HCT116 (cell line): ENCODE results near the gene SVIL. TPM values are rescaled to one million over a fixed set of nuclear protein-coding genes. Genes with fewer than 3 reads are reported as not detected.

Source experiments
- ATAC-seq: fragments of 200-7000 bp; cut with Tn5 transposase; 2 replicates; pipeline ENCODE4 v1.9.1; 2020; ENCODE audit warnings: mild to moderate bottlenecking, moderate library complexity
- BruUV-seq: library from RNA; stranded (reverse); fragments of 400-500 nt; replicated peaks from 2 replicates; lab custom pipeline; 2021; lab: Mats Ljungman, UMichigan
- CTCF ChIA-PET: fragments of 300-600 bp; sonication (Branson Sonifier 250); formaldehyde crosslinking; loops from one replicate; lab custom pipeline; 2021; ENCODE audit warnings: antibody characterized with exemption; lab: Charles Lee
- POLR2A ChIA-PET: fragments of 300-600, 350-600 bp; sonication (Branson Sonifier 250); formaldehyde crosslinking; loops from one replicate; lab custom pipeline; 2021; ENCODE audit warnings: antibody characterized with exemption; lab: Charles Lee
- RAD21 ChIA-PET, 2 experiments: fragments of 300-600 bp; sonication (Branson Sonifier 250); formaldehyde crosslinking; loops; one replicate each; lab custom pipeline; 2023; ENCODE audit warnings: low total read pairs in 2 of 2; ENCODE audit not compliant: uncharacterized antibody in 2 of 2, unreplicated experiment in 2 of 2, low non-redundant PET in 1 of 2; lab: Charles Lee
- DNase-seq: peaks from one replicate; pipeline ENCODE4 v3.0.0-alpha.2; 2010; ENCODE audit warnings: low read depth, low spot score
- H2AFZ ChIP-seq: fragments of 200-600 bp; shearing (Covaris generic), sonication (generic); 2 replicates; pipeline ENCODE4 v1.6.1; 2017; ENCODE audit warnings: low read depth, mixed run types, mixed read lengths, antibody characterized with exemption, low read length; ENCODE audit not compliant: poor library complexity, severe bottlenecking
- H3K27ac ChIP-seq: 2 replicates; pipeline ENCODE4 v1.5.1; 2012; ENCODE audit warnings: low read depth, low read length
- H3K27me3 ChIP-seq: fragments of 200-600 bp; sonication (generic); 2 replicates; pipeline ENCODE4 v1.6.1; 2016; ENCODE audit warnings: mixed run types, low read length, mixed read lengths; ENCODE audit not compliant: insufficient read depth
- H3K36me3 ChIP-seq, 2 experiments: fragments of 200-500 bp in 1 of 2; fragments of 200-600 bp in 1 of 2; sonication (Bioruptor generic) in 1 of 2; sonication (generic) in 1 of 2; 2 replicates each; pipeline versions ENCODE4 v1.5.1 to v1.6.1; 2014 to 2016; ENCODE audit warnings: low read length in 2 of 2, inconsistent platforms in 1 of 2, mixed read lengths in 1 of 2, mixed run types in 1 of 2; ENCODE audit not compliant: insufficient read depth in 2 of 2, control insufficient read depth in 1 of 2
- H3K4me1 ChIP-seq, 2 experiments: fragments of 200-600 bp in 1 of 2; sonication (generic) in 1 of 2; 2 replicates each; pipeline versions ENCODE4 v1.5.1 to v1.6.1; 2012 to 2017; ENCODE audit warnings: low read length in 2 of 2, inconsistent platforms in 1 of 2, mild to moderate bottlenecking in 1 of 2, mixed read lengths in 1 of 2, mixed run types in 1 of 2, moderate library complexity in 1 of 2; ENCODE audit not compliant: insufficient read depth in 2 of 2, control insufficient read depth in 1 of 2
- H3K4me2 ChIP-seq: fragments of 200-600 bp; sonication (generic); 2 replicates; pipeline ENCODE4 v1.6.1; 2017; ENCODE audit warnings: mixed run types, low read length, mixed read lengths
- H3K4me3 ChIP-seq, 2 experiments: fragments of 200-600 bp in 1 of 2; sonication (generic) in 1 of 2; replicated peaks in 1 of 2; 2 replicates each; pipeline ENCODE4 v1.5.1; 2011 to 2016; ENCODE audit warnings: low read length in 2 of 2, control low read depth in 1 of 2, low read depth in 1 of 2, mild to moderate bottlenecking in 1 of 2, mixed read lengths in 1 of 2, mixed run types in 1 of 2
- H3K79me2 ChIP-seq: fragments of 200-600 bp; sonication (generic); 2 replicates; pipeline ENCODE4 v1.6.1; 2017; ENCODE audit warnings: mild to moderate bottlenecking, mixed run types, low read length, moderate library complexity, mixed read lengths; ENCODE audit not compliant: insufficient read depth
- H3K9ac ChIP-seq: fragments of 200-600 bp; sonication (generic); 2 replicates; pipeline ENCODE4 v1.6.1; 2016; ENCODE audit warnings: low read length, mixed read lengths
- H3K9me2 ChIP-seq: fragments of 200-600 bp; sonication (generic), shearing (Covaris generic); 2 replicates; pipeline ENCODE4 v1.6.1; 2017; ENCODE audit warnings: mixed run types, mild to moderate bottlenecking, moderate library complexity; ENCODE audit not compliant: insufficient read depth
- H3K9me3 ChIP-seq, 2 experiments: fragments of 200-500 bp in 1 of 2; fragments of 200-600 bp in 1 of 2; sonication (Bioruptor generic) in 1 of 2; sonication (generic) in 1 of 2; 2 replicates each; pipeline ENCODE4 v1.6.1; 2014 to 2017; ENCODE audit warnings: low read length in 2 of 2, mixed read lengths in 2 of 2, inconsistent platforms in 1 of 2, low read depth in 1 of 2, mild to moderate bottlenecking in 1 of 2, mixed run types in 1 of 2, moderate library complexity in 1 of 2; ENCODE audit not compliant: control insufficient read depth in 1 of 2, insufficient read depth in 1 of 2
- H4K20me1 ChIP-seq: fragments of 200-600 bp; sonication (generic), shearing (Covaris generic); 2 replicates; pipeline ENCODE4 v1.6.1; 2017; ENCODE audit warnings: mixed run types, mild to moderate bottlenecking, moderate library complexity; ENCODE audit not compliant: insufficient read depth
- CEBPB ChIP-seq: IDR thresholded peaks from 2 replicates; pipeline ENCODE4 v1.6.1; 2012; ENCODE audit warnings: low read depth
- ELF1 ChIP-seq: IDR thresholded peaks from 2 replicates; pipeline ENCODE4 v1.6.1; 2012; ENCODE audit warnings: low read depth, borderline replicate concordance
- EZH2 ChIP-seq: fragments of 200-600 bp; sonication (generic); IDR thresholded peaks from 2 replicates; pipeline ENCODE4 v1.6.1; 2017; ENCODE audit warnings: antibody characterized with exemption, mixed run types
- EZH2phosphoT487 ChIP-seq: fragments of 200-600 bp; IDR thresholded peaks from 2 replicates; pipeline ENCODE4 v1.6.1; 2018; ENCODE audit warnings: antibody characterized with exemption, borderline replicate concordance
- SIN3A ChIP-seq: IDR thresholded peaks from 2 replicates; pipeline ENCODE4 v1.6.1; 2012; ENCODE audit warnings: low read depth
- YY1 ChIP-seq: IDR thresholded peaks from 2 replicates; pipeline ENCODE4 v1.6.1; 2011; ENCODE audit warnings: low read length, low read depth, moderate library complexity, mild to moderate bottlenecking; ENCODE audit not compliant: insufficient replicate concordance; ENCODE audit errors: extremely low read depth
- ZBTB33 ChIP-seq: IDR thresholded peaks from 2 replicates; pipeline ENCODE4 v1.6.1; 2011; ENCODE audit warnings: mild to moderate bottlenecking, low read length, moderate library complexity; ENCODE audit not compliant: insufficient replicate concordance; ENCODE audit errors: extremely low read depth
- ZFX ChIP-seq: fragments of 450-650 bp; IDR thresholded peaks from 2 replicates; pipeline ENCODE4 v1.6.1; 2017
- intact Hi-C: fragments of 100-400 bp; cut with micrococcal nuclease; formaldehyde crosslinking; loops from 2 replicates; pipeline ENCODE4 v1.10.0; 2022
- total RNA-seq: library from RNA; stranded (reverse); gene quantifications from one replicate; pipeline ENCODE4 v1.2.1, GENCODE V29; 2021; ENCODE audit not compliant: unreplicated experiment
- TF ChIP-seq, protein P1 (sequence below), 3 experiments: fragments of 200-600 bp in 1 of 3; sonication (generic) in 1 of 3; IDR thresholded peaks in 2 of 3; conservative IDR thresholded peaks in 1 of 3; 2 replicates each; pipeline ENCODE4 v1.5.1; 2012 to 2017; ENCODE audit warnings: low read depth in 2 of 3, low read length in 2 of 3, antibody characterized with exemption in 1 of 3, borderline replicate concordance in 1 of 3, control low read depth in 1 of 3, mild to moderate bottlenecking in 1 of 3, mixed read lengths in 1 of 3, mixed run types in 1 of 3, moderate library complexity in 1 of 3; ENCODE audit not compliant: insufficient read depth in 1 of 3

The SVIL gene
- total RNA-seq, 1 experiment from 2014 or later = 27.0 TPM

DNA sequence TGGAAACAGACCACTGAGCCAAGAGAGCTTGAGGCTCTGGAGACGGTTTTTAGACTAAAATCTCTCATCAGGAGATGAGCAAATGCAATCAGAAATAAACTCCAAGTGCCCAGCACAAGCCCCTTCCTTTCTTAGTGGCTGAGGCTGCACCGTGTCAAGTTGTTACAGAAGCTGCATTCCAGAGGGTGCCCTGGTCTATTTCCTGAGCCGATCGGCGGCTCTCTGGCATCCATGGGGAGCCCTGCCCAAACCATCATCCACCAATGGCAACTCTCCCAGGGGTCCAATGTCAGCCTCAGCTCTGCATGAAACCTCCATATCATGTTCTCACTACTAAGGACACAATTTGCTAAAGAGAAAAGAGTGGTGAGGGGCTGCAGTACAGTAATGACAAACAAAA, 89.6 kb downstream of the SVIL start:
- DNase-seq (no peak), ATAC-seq (no peak)
- H3K9me2 ChIP-seq = no peaks in the 10 kb centered on the region
- H3K36me3 ChIP-seq = no peaks in the 10 kb centered on the region; a peak in 1 of 4 replicates
- H3K27me3 ChIP-seq = no peaks in the 10 kb centered on the region
- H3K4me2 ChIP-seq = no peak overlapping the region
- intact Hi-C loops = no loop called here
- BruUV-seq = no TSS peak
- H3K27ac ChIP-seq = no peak overlapping the region
- H3K9me3 ChIP-seq = no peaks in the 10 kb centered on the region
- no peak overlapping the region for H3K4me3 ChIP-seq
- H3K9ac ChIP-seq = no peak overlapping the region
- RAD21 ChIA-PET = no interaction called here
- TF ChIP-seq ELF1 = no peak
- TF ChIP-seq EZH2 = no peak
- no peaks in the 10 kb centered on the region for H4K20me1 ChIP-seq
- POLR2A ChIA-PET = no interaction called here
- CTCF ChIA-PET = interaction anchor here (1.5 kb wide), 1 partner anchor 10 kb away, joined by 4 read pairs; no protein-coding TSS in a partner anchor
- H3K79me2 ChIP-seq = peaks cover 4% of the 10 kb centered on the region; the same call in 1 of the 2 replicates
- H3K4me1 ChIP-seq = no peaks in the 10 kb centered on the region
- H2AFZ ChIP-seq = no peak overlapping the region

GRCh38 chr10:29543715-29544114, 91.1 kb downstream of the SVIL start:
- ChIA-PET RAD21 (no interaction called here), CTCF (no interaction called here)
- H3K27ac ChIP-seq = no peak overlapping the region
- no peak overlapping the region for H3K4me3 ChIP-seq
- TF ChIP-seq EZH2phosphoT487 = no peak
- TF ChIP-seq YY1 = no peak
- TF ChIP-seq ZBTB33 = no peak
- no peak for TF ChIP-seq SIN3A
- TF ChIP-seq CEBPB = no peak
- TF ChIP-seq, protein P1, sequence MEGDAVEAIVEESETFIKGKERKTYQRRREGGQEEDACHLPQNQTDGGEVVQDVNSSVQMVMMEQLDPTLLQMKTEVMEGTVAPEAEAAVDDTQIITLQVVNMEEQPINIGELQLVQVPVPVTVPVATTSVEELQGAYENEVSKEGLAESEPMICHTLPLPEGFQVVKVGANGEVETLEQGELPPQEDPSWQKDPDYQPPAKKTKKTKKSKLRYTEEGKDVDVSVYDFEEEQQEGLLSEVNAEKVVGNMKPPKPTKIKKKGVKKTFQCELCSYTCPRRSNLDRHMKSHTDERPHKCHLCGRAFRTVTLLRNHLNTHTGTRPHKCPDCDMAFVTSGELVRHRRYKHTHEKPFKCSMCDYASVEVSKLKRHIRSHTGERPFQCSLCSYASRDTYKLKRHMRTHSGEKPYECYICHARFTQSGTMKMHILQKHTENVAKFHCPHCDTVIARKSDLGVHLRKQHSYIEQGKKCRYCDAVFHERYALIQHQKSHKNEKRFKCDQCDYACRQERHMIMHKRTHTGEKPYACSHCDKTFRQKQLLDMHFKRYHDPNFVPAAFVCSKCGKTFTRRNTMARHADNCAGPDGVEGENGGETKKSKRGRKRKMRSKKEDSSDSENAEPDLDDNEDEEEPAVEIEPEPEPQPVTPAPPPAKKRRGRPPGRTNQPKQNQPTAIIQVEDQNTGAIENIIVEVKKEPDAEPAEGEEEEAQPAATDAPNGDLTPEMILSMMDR (IDR thresholded peaks at IDR 0.05 in 2 of 3, conservative IDR thresholded peaks at IDR 0.05 in 1 of 3; ENCODE audit: borderline replicate concordance in 1 of 3, insufficient read depth in 1 of 3, low read depth in 2 of 3, low read length in 2 of 3) = no peak
- TF ChIP-seq ZFX = no peak
- TF ChIP-seq ELF1 = no peak
- TF ChIP-seq, all 23 proteins: peak for 0
- Histone ChIP-seq H4K20me1 (no peaks in the 10 kb centered on the region), H3K9me3 (no peaks in the 10 kb centered on the region), H2AFZ (no peak overlapping the region), H3K36me3 (no peaks in the 10 kb centered on the region; a peak in 1 of 4 replicates), H3K9me2 (no peaks in the 10 kb centered on the region), H3K9ac (no peak overlapping the region), H3K4me2 (no peak overlapping the region), H3K79me2 (peaks cover 4% of the 10 kb centered on the region; the same call in 1 of the 2 replicates), H3K4me1 (no peaks in the 10 kb centered on the region), H3K27me3 (no peaks in the 10 kb centered on the region)
- no TSS peak for BruUV-seq
- POLR2A ChIA-PET = no interaction called here
- no peak for ATAC-seq
- intact Hi-C loops = no loop called here
- no peak for DNase-seq
